GM12892 (cell line): ENCODE measurements around the gene FAM135A.

Source experiments
- POLR2A ChIP-seq: IDR thresholded peaks from 2 replicates; pipeline ENCODE4 v1.6.1; 2011; ENCODE audit warnings: low read depth, low read length, control low read depth
- POLR2AphosphoS5 ChIP-seq: IDR thresholded peaks from 2 replicates; pipeline ENCODE4 v1.6.1; 2011; ENCODE audit warnings: low read depth, low read length, control low read depth
- TAF1 ChIP-seq: IDR thresholded peaks from 2 replicates; pipeline ENCODE4 v1.6.1; 2011; ENCODE audit warnings: low read depth, mild to moderate bottlenecking, control low read depth, low read length, borderline replicate concordance

DNA sequence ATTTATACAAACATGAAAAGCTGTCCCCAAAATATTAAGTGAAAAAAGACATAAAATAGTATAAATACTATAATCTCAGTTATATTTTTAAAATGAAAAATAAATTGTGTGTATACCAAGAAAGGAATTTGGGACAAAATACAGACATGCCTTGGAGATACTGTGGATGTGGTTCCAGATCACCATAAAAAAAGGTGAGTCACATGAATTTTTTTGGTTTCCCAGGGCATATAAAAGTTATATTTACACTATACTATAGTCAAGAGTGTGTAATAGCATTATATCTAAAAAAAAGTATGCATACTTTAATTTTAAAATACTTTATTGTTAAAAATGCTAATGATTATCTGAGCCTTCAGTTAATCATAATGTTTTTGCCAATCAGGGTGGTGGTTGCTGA, 136.0 kb downstream of the FAM135A start:
- TF ChIP-seq TAF1 = no peak
- TF ChIP-seq POLR2A = no peak
- TF ChIP-seq POLR2AphosphoS5 = no peak
